ENCODE data around the gene LRRC36.

Gene LRRC36

GRCh38 chr16:67326472-67327309 lies at the start of gene LRRC36, which contains the start of gene KCTD19:
Gene LRRC36 (plus strand): TSS chr16:67326815. CDS start chr16:67326863, 48 bp downstream.
Gene KCTD19 (minus strand): TSS chr16:67326741. CDS start chr16:67326707, 34 bp downstream.
- DNase-seq (ENCODE audit: low read depth), result peak; percentile 44

GRCh38 chr16:67277294-67277998 lies 49.2 kb upstream of the LRRC36 start:
- DNase-seq (ENCODE audit: low read depth), result no peak

GRCh38 chr16:67277999-67278772 lies 48.4 kb upstream of the LRRC36 start:
- DNase-seq (ENCODE audit: low read depth), result no peak

- peak; percentile 6 for DNase-seq (ENCODE audit: low read depth)
These were observed 47.8 kb upstream of the LRRC36 start for GRCh38 chr16:67278773-67279295.

- DNase-seq (ENCODE audit: low read depth), result peak; percentile 67
These were observed 47.1 kb upstream of the LRRC36 start, which contains the start of gene PLEKHG4 for GRCh38 chr16:67279296-67280089. Gene PLEKHG4 (plus strand): TSS chr16:67279532. CDS start chr16:67280045, 513 bp downstream.

- DNase-seq (ENCODE audit: low read depth), result no peak
These were observed 46.3 kb upstream of the LRRC36 start for GRCh38 chr16:67280090-67281015.

- DNase-seq (ENCODE audit: low read depth), result no peak
These were observed 44.8 kb upstream of the LRRC36 start for GRCh38 chr16:67281536-67282446.

GRCh38 chr16:67282447-67282805 lies 44.2 kb upstream of the LRRC36 start:
- DNase-seq (ENCODE audit: low read depth), result no peak

- DNase-seq (ENCODE audit: low read depth), result no peak
These were observed 43.4 kb upstream of the LRRC36 start for GRCh38 chr16:67283039-67283825.

- DNase-seq (ENCODE audit: low read depth), result no peak
These were observed 42.6 kb upstream of the LRRC36 start for GRCh38 chr16:67283826-67284555.

- DNase-seq (ENCODE audit: low read depth), result no peak
These were observed 41.6 kb upstream of the LRRC36 start for GRCh38 chr16:67284699-67285646.

- DNase-seq (ENCODE audit: low read depth), result no peak
These were observed 40.0 kb upstream of the LRRC36 start for GRCh38 chr16:67286441-67287235.

- no peak for DNase-seq (ENCODE audit: low read depth)
These were observed 38.7 kb upstream of the LRRC36 start for GRCh38 chr16:67287960-67288359.

GRCh38 chr16:67291461-67291860 lies 35.2 kb upstream of the LRRC36 start:
- DNase-seq (ENCODE audit: low read depth), result no peak

- no peak for DNase-seq (ENCODE audit: low read depth)
These were observed 32.4 kb upstream of the LRRC36 start for GRCh38 chr16:67294171-67294757.

Data from activated T-cell treated with anti-CD3 and anti-CD28 coated beads for 1 hour (primary cell).